GM18519 (cell line): ENCODE results near the gene TCEAL7.
"Not testable (repeated sequence)": the region's sequence is repeated elsewhere in the genome, so short reads cannot be mapped to it uniquely, and the experiment has no call there.

Source experiments
- ATAC-seq: cut with Tn5 transposase; IDR thresholded peaks from one replicate; pipeline ENCODE4 v1.9.1; 2021; ENCODE audit warnings: mild to moderate bottlenecking, moderate library complexity; ENCODE audit not compliant: unreplicated experiment, low FRiP score

Gene TCEAL7

GRCh38 chrX:103329991-103330390, at the start of gene TCEAL7:
TSS of gene TCEAL7 (plus strand) at chrX:103330239. CDS start at chrX:103331404, 1,165 bp downstream.
- no peak for ATAC-seq

- no peak for ATAC-seq
Measured at GRCh38 chrX:103293118-103293517, 36.9 kb upstream of the TCEAL7 start.

GRCh38 chrX:103304705-103305104, 25.3 kb upstream of the TCEAL7 start:
- no peak for ATAC-seq

- not testable (repeated sequence) for ATAC-seq
Measured at GRCh38 chrX:103305666-103306065, 24.4 kb upstream of the TCEAL7 start.

GRCh38 chrX:103309860-103310554, 20.0 kb upstream of the TCEAL7 start:
- no peak for ATAC-seq

GRCh38 chrX:103310555-103311398, 19.3 kb upstream of the TCEAL7 start, which contains the start of gene BEX2:
TSS of gene BEX2 (minus strand) at chrX:103310990. CDS start at chrX:103309976, 1,014 bp downstream.
- ATAC-seq: peak; percentile 93

GRCh38 chrX:103311399-103311780, 18.6 kb upstream of the TCEAL7 start:
- no peak for ATAC-seq

- no peak for ATAC-seq
Measured at GRCh38 chrX:103330681-103331288, 746 bp downstream of the TCEAL7 start.

- ATAC-seq: no peak
Measured at GRCh38 chrX:103338663-103339062, 8.6 kb downstream of the TCEAL7 start.

- ATAC-seq: peak; percentile 65
Measured at GRCh38 chrX:103343105-103343504, 13.1 kb downstream of the TCEAL7 start.

GRCh38 chrX:103344606-103345005, 14.6 kb downstream of the TCEAL7 start:
- ATAC-seq: no peak

GRCh38 chrX:103347682-103348397, 17.8 kb downstream of the TCEAL7 start:
- no peak for ATAC-seq

GRCh38 chrX:103356130-103356798, 26.2 kb downstream of the TCEAL7 start, which contains the start of gene TCEAL9:
TSS of gene TCEAL9 (plus strand) at chrX:103356506. CDS start at chrX:103357685, 1,179 bp downstream.
- ATAC-seq: no peak

- no peak for ATAC-seq
Measured at GRCh38 chrX:103356858-103357257, 26.8 kb downstream of the TCEAL7 start.

GRCh38 chrX:103357871-103358270, 27.8 kb downstream of the TCEAL7 start:
- no peak for ATAC-seq

- ATAC-seq: not testable (repeated sequence)
Measured at GRCh38 chrX:103359605-103360004, 29.6 kb downstream of the TCEAL7 start.

- ATAC-seq: no peak
Measured at GRCh38 chrX:103360092-103360491, 30.1 kb downstream of the TCEAL7 start.

GRCh38 chrX:103360916-103361315, 30.9 kb downstream of the TCEAL7 start:
- ATAC-seq: no peak

- no peak for ATAC-seq
Measured at GRCh38 chrX:103361798-103362197, 31.8 kb downstream of the TCEAL7 start.

GRCh38 chrX:103362474-103362873, 32.4 kb downstream of the TCEAL7 start:
- ATAC-seq: no peak
